ENCODE results near the gene PIP4K2B.
A peak's percentile ranks its signal among the peaks of the same experiment; 100 is the strongest.

Gene PIP4K2B

GRCh38 chr17:38779965-38780752 is 19.2 kb downstream of the PIP4K2B start:
- no peak for DNase-seq (ENCODE audit: low read depth)

GRCh38 chr17:38777641-38778250 is 21.6 kb downstream of the PIP4K2B start:
- DNase-seq (ENCODE audit: low read depth), result peak; percentile 56

- no peak for DNase-seq (ENCODE audit: low read depth)
These were observed 26.1 kb downstream of the PIP4K2B start for GRCh38 chr17:38773258-38773657.

DNA sequence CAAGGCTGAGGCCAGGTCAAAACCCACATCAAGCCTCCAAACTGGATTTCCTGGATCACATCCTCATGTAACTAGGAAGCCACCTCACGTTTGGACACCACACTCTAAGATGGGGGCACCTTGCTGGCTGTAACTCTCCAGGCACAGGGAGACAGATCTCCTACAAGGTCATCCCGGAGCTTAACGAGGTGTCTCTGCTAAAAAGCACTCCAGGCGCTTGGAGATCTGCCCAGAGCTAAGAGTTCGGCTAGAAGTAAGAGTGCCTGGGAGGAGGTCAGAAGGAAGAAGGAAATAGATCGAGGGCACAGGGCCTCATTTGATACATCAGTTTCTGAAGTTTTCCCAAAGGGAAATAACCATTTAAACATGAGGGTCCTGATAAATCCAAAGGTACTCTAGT is 30.9 kb downstream of the PIP4K2B start:
- DNase-seq (ENCODE audit: low read depth), result no peak

GRCh38 chr17:38766341-38766740 is 33.0 kb downstream of the PIP4K2B start:
- DNase-seq (ENCODE audit: low read depth), result no peak

DNA sequence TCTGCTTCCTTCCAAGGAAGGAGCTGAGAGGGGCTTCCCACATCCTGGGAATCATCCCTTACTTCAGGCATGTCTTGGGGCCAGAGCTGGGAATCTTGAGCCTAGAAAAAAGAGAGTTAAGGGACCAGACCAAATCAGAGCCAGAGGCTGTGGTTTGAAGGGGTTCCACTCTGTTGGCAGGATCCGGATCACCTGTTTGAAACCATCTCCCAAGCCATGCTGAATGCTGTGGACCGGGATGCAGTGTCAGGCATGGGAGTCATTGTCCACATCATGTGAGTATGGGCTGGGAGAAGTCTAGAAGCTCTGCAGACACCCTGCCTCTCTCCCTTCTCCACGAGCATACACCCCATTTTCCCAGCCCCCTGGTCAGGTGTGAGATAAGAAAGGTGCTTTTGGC is 37.1 kb downstream of the PIP4K2B start:
- DNase-seq (ENCODE audit: low read depth), result no peak

DNA sequence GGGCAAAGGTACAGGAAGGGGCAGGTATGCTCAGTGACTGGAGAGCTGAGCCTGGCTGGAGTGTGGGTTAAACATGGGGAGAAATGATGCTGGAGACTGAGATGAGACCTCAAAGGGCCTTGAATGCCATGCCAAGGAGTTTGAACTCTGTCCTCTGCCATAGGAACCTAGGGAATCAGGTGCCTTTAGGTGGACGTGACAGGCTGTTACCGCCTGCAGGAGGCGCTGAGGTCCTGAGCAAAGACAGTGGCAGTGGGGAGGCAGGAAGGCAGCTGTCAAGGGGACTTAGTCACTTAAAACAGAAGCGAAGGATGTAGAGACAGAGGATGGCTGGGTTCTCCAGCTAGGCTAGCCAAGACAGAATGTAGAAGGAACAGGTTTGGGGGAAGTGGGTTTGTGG is 37.7 kb downstream of the PIP4K2B start:
- DNase-seq (ENCODE audit: low read depth), result peak; percentile 65

GRCh38 chr17:38753071-38753506 is 46.3 kb downstream of the PIP4K2B start:
- DNase-seq (ENCODE audit: low read depth), result peak; percentile 28

DNA sequence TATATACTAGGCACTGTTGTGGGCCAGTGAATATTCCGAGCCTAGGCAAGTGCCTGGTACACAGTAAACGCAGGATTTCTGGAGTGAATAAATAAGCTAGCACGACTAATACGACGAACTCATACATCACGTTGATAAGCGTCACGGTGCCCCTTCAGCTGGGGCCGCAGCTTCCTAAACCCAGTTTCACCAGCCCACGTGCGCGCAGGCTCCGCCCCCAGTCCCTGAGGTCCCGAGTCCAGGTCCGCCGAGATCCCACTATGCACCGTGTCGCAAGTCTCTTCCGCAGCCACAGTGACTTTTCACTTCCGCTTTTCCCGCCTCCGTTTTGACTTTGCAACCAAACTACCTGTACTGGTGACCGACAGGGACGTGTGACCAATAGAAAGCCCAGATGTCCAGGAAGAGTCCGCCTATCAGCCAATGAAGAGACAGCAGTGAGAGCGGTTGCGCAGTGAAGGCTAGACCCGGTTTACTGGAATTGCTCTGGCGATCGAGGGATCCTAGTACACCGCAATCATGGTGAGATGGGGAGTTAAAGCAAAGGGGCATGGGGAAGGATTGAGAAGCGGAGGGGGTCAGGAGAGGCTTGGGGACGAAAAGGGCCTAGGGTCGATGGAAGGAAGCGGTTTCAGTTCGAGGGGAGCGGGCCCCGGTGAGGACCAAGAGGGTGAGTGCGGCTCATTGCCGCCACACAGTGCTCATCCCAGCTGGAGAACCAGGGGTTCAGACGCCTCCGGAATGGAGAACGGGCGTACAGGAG is 46.9 kb downstream of the PIP4K2B start, which contains the start of gene PSMB3:
Gene PSMB3, plus strand, starts transcription at position 434 of the 763 bp plus-strand sequence. Its CDS starts 86 bp downstream, at position 520.
- peak; percentile 100 for DNase-seq (ENCODE audit: low read depth)

DNA sequence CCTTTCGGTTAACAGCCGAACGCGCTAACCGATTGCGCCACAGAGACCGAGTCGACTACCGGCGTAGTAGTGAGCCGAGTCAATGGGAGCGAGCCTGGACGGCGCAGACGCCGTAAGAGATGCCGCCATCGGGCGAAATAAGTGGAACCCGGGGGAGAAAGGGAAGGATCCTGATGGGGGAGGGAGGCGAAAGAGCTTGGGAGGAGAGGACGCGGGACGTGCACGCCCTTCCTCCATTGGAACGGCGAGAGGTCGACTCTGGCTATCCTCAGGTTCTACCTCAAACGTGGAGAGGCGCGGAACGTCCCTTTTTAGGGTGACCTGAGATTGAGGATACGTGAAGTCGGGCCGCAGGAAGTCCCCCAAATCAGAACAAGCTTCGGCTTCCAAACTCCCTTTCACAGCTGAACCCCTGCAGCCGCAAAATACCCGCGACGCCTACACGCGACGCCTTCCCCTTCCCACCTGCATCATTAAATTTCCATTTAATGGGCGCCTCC is 47.5 kb downstream of the PIP4K2B start:
- peak; percentile 88 for DNase-seq (ENCODE audit: low read depth)

GRCh38 chr17:38751144-38751807 is 48.1 kb downstream of the PIP4K2B start:
- peak; percentile 58 for DNase-seq (ENCODE audit: low read depth)

DNA sequence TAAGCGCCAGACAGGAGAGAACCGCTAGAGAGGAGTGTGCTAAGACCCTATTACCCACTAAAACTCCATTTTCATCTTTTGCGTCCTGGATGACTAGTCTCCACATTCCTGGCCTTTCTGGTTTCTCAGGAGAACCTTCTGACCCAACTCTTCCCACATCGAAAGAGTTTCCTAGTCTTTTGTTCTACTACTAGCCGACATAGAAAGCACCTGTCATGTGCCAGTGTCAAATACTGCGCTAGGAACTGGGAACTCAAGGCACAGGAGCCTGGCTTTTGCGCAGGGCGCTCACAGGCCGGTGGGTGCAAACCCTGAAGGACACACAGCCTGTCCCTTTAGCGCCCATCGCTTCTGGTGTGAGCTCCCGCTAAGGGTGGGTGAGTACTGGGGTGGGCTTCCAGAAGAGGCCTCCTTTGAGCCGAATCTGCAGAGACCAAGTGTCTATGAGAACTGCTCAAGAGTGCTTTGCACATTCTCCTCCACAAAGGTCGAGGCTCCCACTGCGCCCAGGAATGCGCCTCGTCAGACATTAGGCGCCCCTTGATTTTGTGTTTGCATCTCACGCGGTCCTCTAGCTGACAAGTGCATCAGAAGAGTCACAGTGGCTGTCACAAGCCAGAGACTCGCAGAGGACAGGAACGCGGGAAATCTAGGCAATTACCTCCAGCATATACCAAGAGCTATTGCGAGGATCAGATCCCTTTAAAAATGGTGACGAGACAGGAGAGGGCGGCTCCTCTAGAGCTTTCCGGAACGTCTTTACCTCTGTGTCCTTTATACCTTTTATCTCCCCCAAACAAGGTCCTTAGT is 48.8 kb downstream of the PIP4K2B start:
- DNase-seq (ENCODE audit: low read depth), result peak; percentile 47

DNA sequence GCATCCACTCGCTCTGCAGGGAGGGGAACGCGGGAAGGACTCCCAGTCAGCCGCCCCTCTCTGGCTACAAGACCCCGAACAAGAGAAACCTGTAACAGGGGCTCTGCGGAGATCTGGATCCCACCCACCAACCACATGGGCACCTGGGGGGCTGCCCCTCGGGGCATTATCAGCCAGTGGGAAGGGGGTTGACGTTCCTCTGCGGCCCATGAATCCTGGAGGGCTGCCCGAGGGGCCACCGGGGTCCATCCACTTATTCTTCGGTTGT is 49.4 kb downstream of the PIP4K2B start:
- no peak for DNase-seq (ENCODE audit: low read depth)

- peak; percentile 89 for DNase-seq (ENCODE audit: low read depth)
These were observed 49.9 kb downstream of the PIP4K2B start for GRCh38 chr17:38749223-38750043.

DNA sequence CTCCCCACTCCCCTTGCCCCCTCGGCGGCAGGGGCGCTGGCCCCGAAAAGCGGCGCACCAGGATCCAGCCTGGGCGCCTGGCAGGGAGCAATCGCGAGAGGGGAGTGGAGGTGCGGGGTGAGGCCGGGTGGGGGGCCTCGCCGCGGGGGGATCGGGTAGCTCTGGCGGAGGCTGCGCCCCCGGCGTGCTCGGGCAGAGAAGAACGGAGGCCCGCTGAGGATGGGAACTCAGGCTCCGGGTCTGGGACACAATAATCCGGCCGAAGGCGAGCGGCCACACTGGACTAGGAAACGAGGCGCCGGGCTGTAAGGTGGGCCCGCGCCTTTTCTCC is 50.5 kb downstream of the PIP4K2B start:
- DNase-seq (ENCODE audit: low read depth), result no peak

DNA sequence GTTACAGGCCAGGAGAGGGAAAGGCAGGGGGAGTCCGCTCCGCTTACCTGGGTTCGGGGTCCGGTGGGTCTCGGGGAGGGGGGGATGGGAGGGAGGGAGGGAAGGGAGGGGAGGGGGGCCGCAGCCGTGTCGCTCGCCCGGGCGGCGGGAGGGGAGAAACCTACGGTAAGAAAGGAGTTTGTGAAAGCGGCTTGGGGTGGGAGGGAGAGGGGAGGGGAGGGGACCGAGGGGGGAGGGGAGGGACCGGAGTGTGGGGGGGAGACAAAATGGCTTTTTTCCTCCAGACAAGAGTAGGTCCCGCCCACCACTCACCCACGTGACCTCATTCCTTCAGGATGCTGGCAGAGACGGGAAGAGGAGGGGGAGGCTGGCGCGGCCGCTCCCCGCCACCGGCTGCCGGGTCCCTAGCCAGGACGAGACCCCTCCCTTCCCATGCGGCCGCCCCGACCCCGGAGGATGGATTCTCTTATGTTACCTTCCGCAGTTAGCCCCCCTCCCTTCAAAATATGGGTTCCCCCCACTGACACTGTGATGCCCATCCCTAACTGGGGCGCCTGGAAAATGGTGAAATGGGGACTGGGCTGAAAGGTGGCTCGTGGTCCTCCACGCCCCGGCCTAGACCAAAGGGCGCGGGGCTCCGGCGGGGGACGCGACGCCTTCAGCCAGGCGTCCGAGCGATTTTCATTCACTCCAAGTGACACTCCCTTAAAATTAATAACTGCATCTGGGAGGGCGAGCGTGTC is 51.0 kb downstream of the PIP4K2B start, which contains the start of gene PCGF2:
Gene PCGF2, minus strand, starts transcription at position 188 of the 743 bp plus-strand sequence. CDS start 7,934 bp downstream, outside the sequence.
- peak; percentile 94 for DNase-seq (ENCODE audit: low read depth)

DNA sequence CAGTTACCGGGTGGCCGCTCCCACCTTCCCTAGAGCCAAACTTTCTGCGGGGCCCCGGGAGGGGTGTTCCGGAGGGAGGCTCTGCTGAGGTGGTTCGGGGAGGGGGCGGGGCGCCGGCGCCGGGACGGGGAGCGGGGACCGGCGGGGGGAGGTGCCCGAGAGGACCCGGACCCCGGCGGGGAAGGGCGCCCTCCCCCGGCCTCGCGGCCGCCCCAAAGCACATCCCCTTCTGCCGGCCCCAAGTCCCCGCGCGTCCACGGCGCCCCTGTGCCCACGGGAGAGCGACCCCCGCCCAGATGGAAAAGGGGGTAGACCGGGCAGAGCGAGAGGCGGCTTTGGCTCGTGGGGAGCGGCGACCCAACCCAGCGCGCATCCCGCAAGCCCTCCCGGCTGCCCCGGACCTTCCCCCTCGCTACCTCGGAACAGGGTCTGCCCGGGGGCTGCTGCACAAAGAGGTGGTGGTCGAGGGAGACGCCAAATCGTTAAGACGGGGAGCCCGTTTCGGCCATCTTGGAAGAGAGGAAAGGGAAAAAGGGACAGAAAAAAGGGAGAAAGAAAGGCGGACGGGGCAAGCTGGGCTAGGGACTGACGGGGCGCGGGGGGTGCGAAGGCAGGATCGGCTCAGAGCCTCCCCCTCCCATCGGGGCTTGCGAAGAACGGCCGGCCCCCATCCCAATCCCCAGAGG is 51.8 kb downstream of the PIP4K2B start:
- peak; percentile 42 for DNase-seq (ENCODE audit: low read depth)

GRCh38 chr17:38746849-38747462 is 52.4 kb downstream of the PIP4K2B start:
- DNase-seq (ENCODE audit: low read depth), result peak; percentile 17
